GM19455 (cell line): ENCODE results near the gene TIMM13.
"Not testable (repeated sequence)": the region's sequence is repeated elsewhere in the genome, so short reads cannot be mapped to it uniquely, and the experiment has no call there.

Experiments used
- ATAC-seq: cut with Tn5 transposase; IDR thresholded peaks from one replicate; pipeline ENCODE4 v1.9.1; 2021; ENCODE audit not compliant: unreplicated experiment

The TIMM13 gene

GRCh38 chr19:2427429-2428320 lies at the start of gene TIMM13:
TIMM13 (minus strand) TSS chr19:2427586; CDS start chr19:2427533, 53 bp downstream.
- ATAC-seq: peak; percentile 70

GRCh38 chr19:2476451-2477140 lies 49.2 kb upstream of the TIMM13 start:
- ATAC-seq: peak; percentile 1

GRCh38 chr19:2475702-2476450 lies 48.5 kb upstream of the TIMM13 start, which contains the start of gene GADD45B:
GADD45B (plus strand) TSS chr19:2476127; CDS start chr19:2476359, 232 bp downstream.
- peak; percentile 49 for ATAC-seq

GRCh38 chr19:2475018-2475701 lies 47.8 kb upstream of the TIMM13 start:
- peak; percentile 6 for ATAC-seq

- ATAC-seq: no peak
These were observed 47.0 kb upstream of the TIMM13 start for GRCh38 chr19:2474232-2475017.

- not testable (repeated sequence) for ATAC-seq
These were observed 42.5 kb upstream of the TIMM13 start for GRCh38 chr19:2469915-2470200.

- no peak for ATAC-seq
These were observed 41.9 kb upstream of the TIMM13 start for GRCh38 chr19:2469102-2469914.

- ATAC-seq: no peak
These were observed 41.2 kb upstream of the TIMM13 start for GRCh38 chr19:2468596-2468995.

GRCh38 chr19:2464389-2464788 lies 37.0 kb upstream of the TIMM13 start:
- ATAC-seq: no peak

- ATAC-seq: not testable (repeated sequence)
These were observed 36.3 kb upstream of the TIMM13 start for GRCh38 chr19:2463694-2464093.

GRCh38 chr19:2462635-2463421 lies 35.4 kb upstream of the TIMM13 start:
- ATAC-seq: no peak

GRCh38 chr19:2461751-2462634 lies 34.6 kb upstream of the TIMM13 start:
- ATAC-seq: no peak

GRCh38 chr19:2460245-2460644 lies 32.9 kb upstream of the TIMM13 start:
- ATAC-seq: no peak

GRCh38 chr19:2458776-2459175 lies 31.4 kb upstream of the TIMM13 start:
- not testable (repeated sequence) for ATAC-seq

GRCh38 chr19:2458054-2458453 lies 30.7 kb upstream of the TIMM13 start:
- no peak for ATAC-seq

GRCh38 chr19:2457394-2458037 lies 30.1 kb upstream of the TIMM13 start:
- ATAC-seq: no peak
